Type B pancreatic cell (in vitro differentiated cells): Measurements from ENCODE around the gene SLC66A2. TPM values are rescaled to one million over a fixed set of nuclear protein-coding genes. Genes with fewer than 3 reads are reported as not detected.

Experiments used
- DNase-seq: peaks from one replicate; pipeline ENCODE4 v3.0.0; 2021; ENCODE audit warnings: mixed read lengths; ENCODE audit not compliant: unreplicated experiment; ENCODE audit errors: extremely low spot score
- H3K27ac Mint-ChIP-seq: 2 replicates; pipeline ENCODE4 v1.8.0; 2021; ENCODE audit warnings: mild to moderate bottlenecking, mixed read lengths
- H3K27me3 Mint-ChIP-seq: 2 replicates; pipeline ENCODE4 v1.8.0; 2021; ENCODE audit warnings: mixed read lengths
- H3K36me3 Mint-ChIP-seq: 2 replicates; pipeline ENCODE4 v1.8.0; 2021; ENCODE audit warnings: mixed read lengths
- H3K4me1 Mint-ChIP-seq: one replicate; pipeline ENCODE4 v1.8.0; 2021; ENCODE audit warnings: mixed read lengths; ENCODE audit not compliant: unreplicated experiment
- H3K4me3 Mint-ChIP-seq: 2 replicates; pipeline ENCODE4 v1.8.0; 2021; ENCODE audit warnings: mild to moderate bottlenecking, mixed read lengths
- H3K9me3 Mint-ChIP-seq: 2 replicates; pipeline ENCODE4 v1.8.0; 2021; ENCODE audit warnings: mixed read lengths
- CTCF ChIP-seq: fragments of 200-600 bp; sonication (generic); conservative IDR thresholded peaks from 2 replicates; pipeline ENCODE4 v1.5.0; 2021; ENCODE audit warnings: antibody characterized with exemption, mild to moderate bottlenecking
- total RNA-seq: library from RNA; stranded (reverse); gene quantifications from 2 replicates; pipeline ENCODE4 v1.2.1, GENCODE V29; 2021; ENCODE audit warnings: low replicate concordance

SLC66A2 gene
- total RNA-seq, 1 donor from 2014 or later: 39.7 TPM

DNA sequence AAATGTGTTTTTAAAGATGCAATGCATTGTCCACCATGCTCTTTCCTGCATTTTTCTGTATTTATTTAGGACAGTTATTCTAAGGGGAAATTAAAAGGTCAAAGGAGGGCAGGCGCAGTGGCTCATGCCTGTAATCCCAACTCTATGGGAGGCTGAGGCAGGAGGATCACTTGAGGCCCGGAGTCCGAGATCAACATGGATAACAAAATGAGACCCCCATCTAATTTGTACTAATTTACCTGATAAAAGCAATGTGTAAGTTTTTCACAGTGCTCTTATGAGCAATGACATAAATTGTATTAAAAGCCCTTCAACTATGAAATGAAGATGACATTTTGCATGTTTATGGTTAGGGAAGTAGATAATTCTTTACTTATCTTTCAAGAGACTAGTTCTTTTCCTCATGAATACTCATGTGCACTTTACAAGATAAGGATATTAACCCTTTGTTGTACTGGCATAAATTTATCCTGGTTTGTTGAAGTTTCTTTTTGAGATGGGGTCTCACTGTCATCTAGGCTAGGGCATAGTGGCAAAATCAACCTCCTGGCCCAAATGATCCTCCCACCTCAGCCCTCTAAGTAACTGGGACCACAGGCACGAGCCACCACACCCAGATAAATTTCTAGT is 22.7 kb upstream of the SLC66A2 start:
- Mint-ChIP-seq H3K9me3 (no peaks in the 10 kb centered on the region), H3K36me3 (peaks cover 42% of the 10 kb centered on the region), H3K4me1 (no peaks in the 10 kb centered on the region), H3K27me3 (no peaks in the 10 kb centered on the region), H3K4me3 (no peak overlapping the region), H3K27ac (no peak overlapping the region)
- DNase-seq: no peak
- TF ChIP-seq CTCF: no peak

- peaks cover 42% of the 10 kb centered on the region for H3K36me3 Mint-ChIP-seq
- no peak for DNase-seq
- H3K4me3 Mint-ChIP-seq: no peak overlapping the region
- no peak for TF ChIP-seq CTCF
- no peaks in the 10 kb centered on the region for H3K4me1 Mint-ChIP-seq
- H3K9me3 Mint-ChIP-seq: no peaks in the 10 kb centered on the region
- no peaks in the 10 kb centered on the region for H3K27me3 Mint-ChIP-seq
- H3K27ac Mint-ChIP-seq: no peak overlapping the region
Observed at GRCh38 chr18:79973517-79973916, 22.1 kb upstream of the SLC66A2 start.

GRCh38 chr18:79972720-79973119 is 21.3 kb upstream of the SLC66A2 start:
- TF ChIP-seq CTCF: no peak
- DNase-seq: no peak
- Mint-ChIP-seq H3K27me3 (no peaks in the 10 kb centered on the region), H3K27ac (no peak overlapping the region), H3K4me3 (no peak overlapping the region), H3K4me1 (no peaks in the 10 kb centered on the region), H3K9me3 (no peaks in the 10 kb centered on the region), H3K36me3 (peaks cover 37% of the 10 kb centered on the region)

GRCh38 chr18:79971986-79972385 is 20.5 kb upstream of the SLC66A2 start:
- Mint-ChIP-seq H3K27ac (peak overlapping the region; percentile 44), H3K9me3 (no peaks in the 10 kb centered on the region), H3K27me3 (no peaks in the 10 kb centered on the region), H3K4me1 (no peaks in the 10 kb centered on the region), H3K4me3 (no peak overlapping the region), H3K36me3 (peaks cover 33% of the 10 kb centered on the region)
- no peak for TF ChIP-seq CTCF
- no peak for DNase-seq

DNA sequence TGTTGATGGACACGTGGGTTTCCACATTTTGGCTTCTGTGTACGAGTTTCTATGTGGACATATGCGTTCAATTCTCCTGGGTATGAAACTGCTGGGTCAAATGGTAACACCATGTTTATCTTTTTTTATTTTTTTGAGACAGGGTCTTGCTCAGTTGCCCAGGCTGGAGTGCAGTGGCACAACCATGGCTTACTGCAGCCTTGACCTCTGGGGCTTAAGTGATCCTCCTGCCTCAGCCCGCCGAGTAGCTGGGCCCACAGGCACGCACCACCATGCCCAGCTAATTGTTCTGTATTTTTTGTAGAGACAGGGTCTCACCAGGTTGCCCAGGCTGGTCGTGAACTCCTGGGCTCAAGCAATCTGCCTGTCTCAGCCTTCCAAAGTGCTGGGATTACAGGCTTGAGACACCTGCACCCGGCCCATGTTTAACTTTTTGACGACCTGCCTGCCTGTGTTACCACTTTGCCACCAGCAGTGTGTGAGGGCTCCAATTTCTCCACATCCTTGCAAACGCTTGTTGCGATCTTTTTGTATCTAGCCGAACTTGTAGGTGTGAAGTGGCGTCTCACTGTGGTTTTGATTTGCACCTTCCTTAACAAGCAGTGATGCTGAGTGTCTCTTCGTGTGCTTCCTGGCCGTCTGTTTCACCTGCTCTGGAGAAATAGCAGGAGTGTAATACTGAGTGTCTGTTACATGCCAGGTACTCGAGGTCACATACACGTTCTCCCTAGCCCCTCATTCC is 19.9 kb upstream of the SLC66A2 start:
- no peak overlapping the region for H3K4me3 Mint-ChIP-seq
- H3K36me3 Mint-ChIP-seq: peaks cover 33% of the 10 kb centered on the region
- H3K4me1 Mint-ChIP-seq: no peaks in the 10 kb centered on the region
- DNase-seq: no peak
- no peaks in the 10 kb centered on the region for H3K9me3 Mint-ChIP-seq
- no peak for TF ChIP-seq CTCF
- no peak overlapping the region for H3K27ac Mint-ChIP-seq
- H3K27me3 Mint-ChIP-seq: no peaks in the 10 kb centered on the region
